Measurements from ENCODE around the gene SH2D3A.

GRCh38 chr19:6707011-6707657 lies 60.1 kb downstream of the SH2D3A start:
- TF ChIP-seq, protein P1, sequence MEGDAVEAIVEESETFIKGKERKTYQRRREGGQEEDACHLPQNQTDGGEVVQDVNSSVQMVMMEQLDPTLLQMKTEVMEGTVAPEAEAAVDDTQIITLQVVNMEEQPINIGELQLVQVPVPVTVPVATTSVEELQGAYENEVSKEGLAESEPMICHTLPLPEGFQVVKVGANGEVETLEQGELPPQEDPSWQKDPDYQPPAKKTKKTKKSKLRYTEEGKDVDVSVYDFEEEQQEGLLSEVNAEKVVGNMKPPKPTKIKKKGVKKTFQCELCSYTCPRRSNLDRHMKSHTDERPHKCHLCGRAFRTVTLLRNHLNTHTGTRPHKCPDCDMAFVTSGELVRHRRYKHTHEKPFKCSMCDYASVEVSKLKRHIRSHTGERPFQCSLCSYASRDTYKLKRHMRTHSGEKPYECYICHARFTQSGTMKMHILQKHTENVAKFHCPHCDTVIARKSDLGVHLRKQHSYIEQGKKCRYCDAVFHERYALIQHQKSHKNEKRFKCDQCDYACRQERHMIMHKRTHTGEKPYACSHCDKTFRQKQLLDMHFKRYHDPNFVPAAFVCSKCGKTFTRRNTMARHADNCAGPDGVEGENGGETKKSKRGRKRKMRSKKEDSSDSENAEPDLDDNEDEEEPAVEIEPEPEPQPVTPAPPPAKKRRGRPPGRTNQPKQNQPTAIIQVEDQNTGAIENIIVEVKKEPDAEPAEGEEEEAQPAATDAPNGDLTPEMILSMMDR (conservative IDR thresholded peaks at IDR 0.05; ENCODE audit: low read length): no peak
- no peak for TF ChIP-seq EZH2phosphoT487 (IDR thresholded peaks at IDR 0.05; ENCODE audit: borderline replicate concordance)
